ENCODE results near the gene DEFB118. TPM values are rescaled to one million over a fixed set of nuclear protein-coding genes. Genes with fewer than 3 reads are reported as not detected.
"Not testable (repeated sequence)": the region's sequence is repeated elsewhere in the genome, so short reads cannot be mapped to it uniquely, and the experiment has no call there.

The DEFB118 gene
- total and polyA plus RNA-seq, 9 donors = 0.43 TPM; not detected in 8

DNA sequence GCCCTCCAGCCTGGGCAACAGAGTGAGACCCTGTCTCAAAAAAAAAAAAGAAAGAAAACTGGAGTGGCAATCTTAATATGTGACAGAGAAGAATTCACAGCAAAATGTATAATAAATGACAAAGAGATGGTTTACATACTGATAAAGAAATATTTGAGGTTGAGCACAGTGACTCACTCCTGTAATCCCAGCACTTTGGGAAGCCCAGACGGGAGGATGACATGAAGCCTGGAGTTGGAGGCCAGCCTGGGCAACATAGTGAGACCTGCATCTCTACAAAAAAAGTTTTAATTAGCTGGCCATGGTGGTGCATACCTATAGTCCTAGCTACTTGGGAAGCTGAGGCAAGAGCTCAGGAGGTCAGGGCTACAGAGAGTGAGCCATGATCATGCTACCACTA is 12.4 kb upstream of the DEFB118 start:
- Histone ChIP-seq H3K4me3 (no peak overlapping the region), H3K36me3 (no peaks in the 10 kb centered on the region), H3K27me3 (no peaks in the 10 kb centered on the region), H3K4me1 (ENCODE audit: insufficient read depth) (no peaks in the 10 kb centered on the region), H3K27ac (no peak overlapping the region), H3K9me3 (no peaks in the 10 kb centered on the region)
- no peak for DNase-seq
- no peak for TF ChIP-seq EP300 (IDR thresholded peaks at IDR 0.05)
- no peak for TF ChIP-seq POLR2A (IDR thresholded peaks at IDR 0.05)
- TF ChIP-seq, protein P1, sequence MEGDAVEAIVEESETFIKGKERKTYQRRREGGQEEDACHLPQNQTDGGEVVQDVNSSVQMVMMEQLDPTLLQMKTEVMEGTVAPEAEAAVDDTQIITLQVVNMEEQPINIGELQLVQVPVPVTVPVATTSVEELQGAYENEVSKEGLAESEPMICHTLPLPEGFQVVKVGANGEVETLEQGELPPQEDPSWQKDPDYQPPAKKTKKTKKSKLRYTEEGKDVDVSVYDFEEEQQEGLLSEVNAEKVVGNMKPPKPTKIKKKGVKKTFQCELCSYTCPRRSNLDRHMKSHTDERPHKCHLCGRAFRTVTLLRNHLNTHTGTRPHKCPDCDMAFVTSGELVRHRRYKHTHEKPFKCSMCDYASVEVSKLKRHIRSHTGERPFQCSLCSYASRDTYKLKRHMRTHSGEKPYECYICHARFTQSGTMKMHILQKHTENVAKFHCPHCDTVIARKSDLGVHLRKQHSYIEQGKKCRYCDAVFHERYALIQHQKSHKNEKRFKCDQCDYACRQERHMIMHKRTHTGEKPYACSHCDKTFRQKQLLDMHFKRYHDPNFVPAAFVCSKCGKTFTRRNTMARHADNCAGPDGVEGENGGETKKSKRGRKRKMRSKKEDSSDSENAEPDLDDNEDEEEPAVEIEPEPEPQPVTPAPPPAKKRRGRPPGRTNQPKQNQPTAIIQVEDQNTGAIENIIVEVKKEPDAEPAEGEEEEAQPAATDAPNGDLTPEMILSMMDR (IDR thresholded peaks at IDR 0.05) = no peak
- 34 to 57% (median 47%) methylated on average over 1 of the region's 1 CpG for WGBS, 3 donors
- intact Hi-C loops (cut with DNase I) = no loop called here

DNA sequence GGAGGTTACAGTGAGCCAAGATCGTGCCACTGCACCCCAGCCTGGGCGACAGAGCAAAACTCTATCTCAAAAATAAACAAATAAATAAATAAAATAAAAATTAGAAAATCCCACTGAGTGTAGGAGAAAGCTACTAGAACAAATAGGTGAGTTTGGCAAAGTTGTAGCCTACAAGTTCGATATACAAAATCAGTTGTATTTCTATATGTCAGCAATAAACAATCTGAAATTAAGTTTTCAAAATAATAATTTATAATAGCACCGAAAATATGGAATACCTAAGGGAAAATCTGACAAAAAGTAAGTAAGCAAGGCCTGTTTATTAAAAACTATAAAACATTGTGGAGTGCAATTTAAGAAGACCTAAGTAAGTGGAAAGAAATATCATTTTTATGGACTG is 5.1 kb upstream of the DEFB118 start:
- Histone ChIP-seq H3K36me3 (no peaks in the 10 kb centered on the region), H3K9me3 (peaks cover 0 to 2% of the 10 kb centered on the region in 2 donors), H3K4me3 (no peak overlapping the region), H3K27me3 (no peaks in the 10 kb centered on the region), H3K4me1 (ENCODE audit: insufficient read depth) (no peaks in the 10 kb centered on the region), H3K27ac (no peak overlapping the region)
- intact Hi-C loops (cut with DNase I) = no loop called here
- DNase-seq = no peak
- no peak for TF ChIP-seq POLR2A (IDR thresholded peaks at IDR 0.05)
- 52 to 63% (median 62%) methylated on average over 4 of the region's 4 CpGs for WGBS, 3 donors

DNA sequence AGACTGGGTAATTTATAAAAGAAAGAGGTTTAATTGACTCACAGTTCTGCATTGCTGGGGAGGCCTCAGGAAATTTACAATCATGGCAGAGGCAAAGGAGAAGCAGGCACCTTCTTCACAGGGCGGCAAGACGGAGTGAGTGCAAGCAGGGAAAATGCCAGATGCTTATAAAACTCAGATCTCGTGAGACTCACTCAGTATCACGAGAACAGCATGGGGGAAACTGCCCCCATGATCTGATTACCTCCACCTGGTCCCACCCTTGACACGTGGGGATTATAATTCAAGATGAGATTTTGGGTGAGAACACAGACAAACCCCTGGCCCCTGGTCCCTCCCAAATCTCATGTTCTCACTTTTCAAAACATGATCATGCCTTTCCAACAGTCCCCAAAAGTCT is 4.1 kb upstream of the DEFB118 start:
- H3K9me3 ChIP-seq; H3K27me3 ChIP-seq; intact Hi-C loops (cut with DNase I); H3K27ac ChIP-seq; H3K4me1 ChIP-seq (ENCODE audit: insufficient read depth); H3K36me3 ChIP-seq; H3K4me3 ChIP-seq; DNase-seq: not testable (repeated sequence)
- 61 to 63% (median 63%) methylated on average over 5 of the region's 5 CpGs for WGBS, 3 donors

DNA sequence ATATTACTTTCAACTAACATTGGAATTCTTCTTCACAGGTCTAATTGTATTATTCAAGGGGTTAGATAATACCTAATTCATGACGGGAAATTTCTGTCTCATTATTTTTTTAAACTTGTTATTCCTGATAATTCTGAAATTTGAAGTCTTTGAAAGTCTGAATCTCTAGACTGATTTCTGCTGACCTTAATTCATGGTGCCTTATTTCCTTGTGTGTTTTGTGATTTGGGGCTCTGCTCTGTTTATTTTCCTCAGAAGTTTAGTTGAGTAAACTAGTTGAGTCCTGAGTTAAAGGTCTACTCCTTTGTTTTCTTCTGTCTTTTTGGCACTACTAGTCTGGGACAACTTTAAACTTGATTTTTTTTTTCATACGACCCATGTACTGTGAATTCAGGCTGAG is 5.9 kb downstream of the DEFB118 start:
- H3K4me3 ChIP-seq = no peak overlapping the region
- no peak for DNase-seq
- no peak for TF ChIP-seq POLR2A (IDR thresholded peaks at IDR 0.05)
- no peak for TF ChIP-seq EP300 (IDR thresholded peaks at IDR 0.05)
- TF ChIP-seq, protein P1 (IDR thresholded peaks at IDR 0.05) = no peak
- no peaks in the 10 kb centered on the region for H3K4me1 ChIP-seq (ENCODE audit: insufficient read depth)
- WGBS, 3 donors = 45 to 73% (median 62%) methylated on average over 2 of the region's 2 CpGs
- no peaks in the 10 kb centered on the region for H3K9me3 ChIP-seq
- no peaks in the 10 kb centered on the region for H3K27me3 ChIP-seq
- no peaks in the 10 kb centered on the region for H3K36me3 ChIP-seq
- H3K27ac ChIP-seq = no peak overlapping the region
- intact Hi-C loops (cut with DNase I) = no loop called here

DNA sequence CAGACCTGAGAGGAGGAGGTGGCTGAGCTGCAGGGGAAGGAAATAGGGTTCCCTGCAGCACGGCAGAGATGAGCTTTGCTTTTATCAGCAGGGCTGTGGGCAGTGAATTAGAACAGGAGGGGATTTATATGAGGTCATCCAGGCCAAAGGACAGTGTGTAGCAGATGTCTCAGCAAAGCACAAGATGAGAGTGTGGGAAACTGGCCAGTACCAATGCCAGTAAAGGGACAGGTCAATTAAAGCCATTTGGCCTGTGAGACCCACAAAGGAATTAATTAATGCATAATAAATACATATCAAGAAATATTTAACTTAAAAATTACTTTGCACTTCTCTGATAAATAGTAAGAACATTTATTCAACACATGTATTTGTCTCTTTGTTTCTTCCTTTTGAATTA is 22.1 kb downstream of the DEFB118 start, which contains the start of gene DEFB119:
Gene DEFB119 (minus strand): TSS at position 101 of the 400 bp plus-strand sequence. CDS start 107 bp downstream, outside the sequence.
- 24 to 56% (median 48%) methylated on average over 1 of the region's 1 CpG for WGBS, 3 donors
- Histone ChIP-seq H3K36me3 (no peaks in the 10 kb centered on the region), H3K9me3 (no peaks in the 10 kb centered on the region), H3K27ac (no peak within 1 kb of the TSS), H3K4me1 (ENCODE audit: insufficient read depth) (no peaks in the 10 kb centered on the region), H3K4me3 (no peak within 1 kb of the TSS), H3K27me3 (no peaks in the 10 kb centered on the region)
- intact Hi-C loops (cut with DNase I) = no loop called here
- no peak for DNase-seq
- TF ChIP-seq EP300 (IDR thresholded peaks at IDR 0.05) = no peak
- no peak for TF ChIP-seq POLR2A (IDR thresholded peaks at IDR 0.05)
- TF ChIP-seq, protein P1 (IDR thresholded peaks at IDR 0.05) = no peak

All from ovary (tissue), 9 donors.